CD4-positive, alpha-beta T cell (primary cell): ENCODE data around the gene MCRIP2. TPM values are rescaled to one million over a fixed set of nuclear protein-coding genes. Genes with fewer than 3 reads are reported as not detected.
A peak's percentile ranks its signal among the peaks of the same experiment; 100 is the strongest.

ENCODE experiments used
- ATAC-seq: fragments of 200-7000 bp; cut with Tn5 transposase; one replicate; pipeline ENCODE4 v1.10.0; 2022; ENCODE audit warnings: mild to moderate bottlenecking; ENCODE audit not compliant: poor library complexity
- CTCF ChIA-PET: fragments of 350-600 bp; sonication (Branson Sonifier 250); formaldehyde crosslinking; loops from one replicate; lab custom pipeline; 2021; ENCODE audit warnings: antibody characterized with exemption, inconsistent platforms; lab: Charles Lee
- POLR2A ChIA-PET: fragments of 350-600 bp; sonication (Branson Sonifier 250); formaldehyde crosslinking; loops from one replicate; lab custom pipeline; 2021; ENCODE audit warnings: antibody characterized with exemption, inconsistent platforms; lab: Charles Lee
- DNase-seq, 14 experiments: peaks; one replicate each; pipeline ENCODE4 v3.0.0-alpha.2; 2013 to 2020; ENCODE audit warnings: mixed read lengths in 2 of 14
- H3K27ac ChIP-seq, 2 donors: one replicate each; pipeline versions ENCODE4 v1.5.1 to v1.7.0; 2013; ENCODE audit warnings: low read length in 2 of 2, low read depth in 1 of 2, mild to moderate bottlenecking in 1 of 2
- H3K27me3 ChIP-seq, 2 experiments: 1 replicate in 1 of 2; 2 replicates in 1 of 2; pipeline versions ENCODE4 v1.6.1 to v1.7.0; 2013; ENCODE audit warnings: low read length in 2 of 2, control low read depth in 1 of 2, mild to moderate bottlenecking in 1 of 2, moderate library complexity in 1 of 2; ENCODE audit not compliant: insufficient read depth in 2 of 2, control insufficient read depth in 1 of 2
- H3K36me3 ChIP-seq: one replicate; pipeline ENCODE4 v1.6.1; 2013; ENCODE audit warnings: low read length, control low read depth; ENCODE audit not compliant: insufficient read depth
- H3K4me1 ChIP-seq: one replicate; pipeline ENCODE4 v1.6.1; 2013; ENCODE audit warnings: low read length, control low read depth; ENCODE audit not compliant: insufficient read depth
- H3K4me3 ChIP-seq: one replicate; pipeline ENCODE4 v1.5.1; 2013; ENCODE audit warnings: mild to moderate bottlenecking, low read length, moderate library complexity
- H3K9me3 ChIP-seq, 2 experiments: 1 replicate in 1 of 2; 2 replicates in 1 of 2; pipeline versions ENCODE4 v1.6.1 to v1.7.0; 2013; ENCODE audit warnings: low read length in 2 of 2, mild to moderate bottlenecking in 2 of 2, control low read depth in 1 of 2, moderate library complexity in 1 of 2; ENCODE audit not compliant: control insufficient read depth in 1 of 2, insufficient read depth in 1 of 2
- H3K27ac Mint-ChIP-seq: one replicate; pipeline ENCODE4 v1.8.0; 2020; ENCODE audit warnings: mixed read lengths
- H3K27me3 Mint-ChIP-seq: one replicate; pipeline ENCODE4 v1.8.0; 2021; ENCODE audit warnings: mixed read lengths
- H3K36me3 Mint-ChIP-seq: one replicate; pipeline ENCODE4 v1.8.0; 2021; ENCODE audit warnings: low read depth, mixed read lengths
- H3K4me1 Mint-ChIP-seq: one replicate; pipeline ENCODE4 v1.8.0; 2021; ENCODE audit warnings: low read depth, mixed read lengths
- H3K4me3 Mint-ChIP-seq: one replicate; pipeline ENCODE4 v1.8.0; 2020; ENCODE audit warnings: mild to moderate bottlenecking, mixed read lengths
- H3K9me3 Mint-ChIP-seq: one replicate; pipeline ENCODE4 v1.8.0; 2020; ENCODE audit warnings: mixed read lengths
- CTCF ChIP-seq: fragments of 200-600 bp; IDR thresholded peaks from one replicate; pipeline ENCODE4 v1.8.0; 2022; ENCODE audit warnings: antibody characterized with exemption, mild to moderate bottlenecking
- intact Hi-C, 2 experiments: fragments of 100-400 bp; cut with DNase I in 1 of 2; cut with micrococcal nuclease in 1 of 2; formaldehyde crosslinking; loops; one replicate each; pipeline versions ENCODE4 v1.15.1 to v1.9.0; 2023 to 2025; cut with DNase I, micrococcal nuclease
- total RNA-seq, 174 experiments: library from RNA in 2 of 174; stranded (reverse) in 2 of 174; gene quantifications; one replicate each; pipeline ENCODE4 v1.2.3 and lab custom pipeline; 2021 to 2026

MCRIP2 gene
- total RNA-seq, 2 experiments from 2014 or later = 11.4 to 14.6 TPM

GRCh38 chr16:685967-686366 is 44.3 kb downstream of the MCRIP2 start:
- Mint-ChIP-seq H3K36me3 (peaks cover 23% of the 10 kb centered on the region), H3K27ac (no peak overlapping the region), H3K27me3 (no peaks in the 10 kb centered on the region), H3K4me3 (peak overlapping the region; percentile 38), H3K4me1 (peaks cover 16% of the 10 kb centered on the region), H3K9me3 (no peaks in the 10 kb centered on the region)
- ATAC-seq = no peak
- no peaks in the 10 kb centered on the region for H3K27me3 ChIP-seq
- no peak overlapping the region for H3K4me3 ChIP-seq
- H3K9me3 ChIP-seq = peaks cover 0 to 6% of the 10 kb centered on the region in 2 experiments
- peaks cover 29% of the 10 kb centered on the region for H3K36me3 ChIP-seq
- ChIA-PET CTCF (interaction anchor here (1.8 kb wide), 1 partner anchor 18 kb away, joined by 5 read pairs; the partner anchor contains the start of gene RHOT2), POLR2A (interaction anchor here (1.5 kb wide), 1 partner anchor 10 kb away, joined by 5 read pairs; no protein-coding TSS in a partner anchor)
- peak in 1 of 14 experiments; percentile 52 for DNase-seq
- intact Hi-C loops = no loop called here
- no peak overlapping the region for H3K27ac ChIP-seq
- no peak for TF ChIP-seq CTCF
- peaks cover 73% of the 10 kb centered on the region for H3K4me1 ChIP-seq

GRCh38 chr16:686459-687260 is 45.0 kb downstream of the MCRIP2 start:
- ATAC-seq (no peak), DNase-seq (peak in 1 of 14 experiments; percentile 43)
- H3K27ac ChIP-seq = no peak overlapping the region
- H3K36me3 ChIP-seq = peaks cover 26% of the 10 kb centered on the region
- Mint-ChIP-seq H3K4me3 (peak overlapping the region; percentile 42), H3K27ac (no peak overlapping the region), H3K9me3 (no peaks in the 10 kb centered on the region), H3K36me3 (peaks cover 16% of the 10 kb centered on the region), H3K27me3 (no peaks in the 10 kb centered on the region), H3K4me1 (peaks cover 16% of the 10 kb centered on the region)
- H3K4me1 ChIP-seq = peaks cover 66% of the 10 kb centered on the region
- intact Hi-C loops = no loop called here
- ChIA-PET CTCF (interaction anchor here (1.8 kb wide), 1 partner anchor 19 kb away, joined by 5 read pairs; the partner anchor contains the start of gene RHOT2), POLR2A (interaction anchor here (1.5 kb wide), 1 partner anchor 9 kb away, joined by 5 read pairs; no protein-coding TSS in a partner anchor)
- no peaks in the 10 kb centered on the region for H3K27me3 ChIP-seq
- peaks cover 0 to 7% of the 10 kb centered on the region in 2 experiments for H3K9me3 ChIP-seq
- TF ChIP-seq CTCF = no peak
- H3K4me3 ChIP-seq = no peak overlapping the region

GRCh38 chr16:687499-687898 is 45.9 kb downstream of the MCRIP2 start:
- Mint-ChIP-seq H3K4me1 (peaks cover 18% of the 10 kb centered on the region), H3K27ac (no peak overlapping the region), H3K36me3 (peaks cover 10% of the 10 kb centered on the region), H3K9me3 (no peaks in the 10 kb centered on the region), H3K27me3 (no peaks in the 10 kb centered on the region), H3K4me3 (no peak overlapping the region)
- ChIA-PET CTCF (interaction anchor here (1.8 kb wide), 1 partner anchor 20 kb away, joined by 5 read pairs; the partner anchor contains the start of gene RHOT2), POLR2A (no interaction called here)
- no peaks in the 10 kb centered on the region for H3K27me3 ChIP-seq
- intact Hi-C loops = no loop called here
- no peak for TF ChIP-seq CTCF
- H3K9me3 ChIP-seq = peaks cover 0 to 7% of the 10 kb centered on the region in 2 experiments
- no peak overlapping the region for H3K27ac ChIP-seq
- no peak overlapping the region for H3K4me3 ChIP-seq
- ATAC-seq (no peak), DNase-seq (no peak)
- H3K36me3 ChIP-seq = peaks cover 18% of the 10 kb centered on the region
- H3K4me1 ChIP-seq = peaks cover 57% of the 10 kb centered on the region
